ENCODE results near the gene TRIM72.

Gene TRIM72

GRCh38 chr16:31191697-31192428, 22.1 kb upstream of the TRIM72 start:
- Histone ChIP-seq H3K4me2 (ENCODE audit: low read depth, low read length, poor library complexity, severe bottlenecking) (no peak overlapping the region), H2AFZ (ENCODE audit: low read depth, low read length, severe bottlenecking) (no peak overlapping the region), H3K9me2 (replicated peaks; ENCODE audit: insufficient read depth, low read length) (no peaks in the 10 kb centered on the region), H3F3A (ENCODE audit: insufficient read depth) (peaks cover 71% of the 10 kb centered on the region), H3K9ac (ENCODE audit: low read length) (no peak overlapping the region), H3K4me3 (ENCODE audit: insufficient read depth, low read length, poor library complexity, severe bottlenecking) (no peak overlapping the region), H4K20me1 (ENCODE audit: low read depth, low read length) (peaks cover 54% of the 10 kb centered on the region), H3K9me3 (ENCODE audit: insufficient read depth, low read length) (no peaks in the 10 kb centered on the region), H3K36me3 (ENCODE audit: low read length) (peaks cover 72% of the 10 kb centered on the region), H3K27me3 (ENCODE audit: low read length) (no peaks in the 10 kb centered on the region), H3K79me2 (ENCODE audit: insufficient read depth, low read length) (peaks cover 29% of the 10 kb centered on the region), H3K27ac (ENCODE audit: low read depth, low read length) (no peak overlapping the region)
- TF ChIP-seq EZH2phosphoT487 (conservative IDR thresholded peaks at IDR 0.05; ENCODE audit: low read length) (no peak), CTCF (IDR thresholded peaks at IDR 0.05; ENCODE audit: insufficient read depth, low read length, poor library complexity, severe bottlenecking) (no peak)

GRCh38 chr16:31192856-31193642, 20.9 kb upstream of the TRIM72 start:
- H3K27me3 ChIP-seq (ENCODE audit: low read length): no peaks in the 10 kb centered on the region
- no peak overlapping the region for H2AFZ ChIP-seq (ENCODE audit: low read depth, low read length, severe bottlenecking)
- no peak overlapping the region for H3K4me2 ChIP-seq (ENCODE audit: low read depth, low read length, poor library complexity, severe bottlenecking)
- no peaks in the 10 kb centered on the region for H3K9me3 ChIP-seq (ENCODE audit: insufficient read depth, low read length)
- H3K9ac ChIP-seq (ENCODE audit: low read length): no peak overlapping the region
- peaks cover 79% of the 10 kb centered on the region for H3F3A ChIP-seq (ENCODE audit: insufficient read depth)
- TF ChIP-seq CTCF (IDR thresholded peaks at IDR 0.05; ENCODE audit: insufficient read depth, low read length, poor library complexity, severe bottlenecking) (no peak), EZH2phosphoT487 (conservative IDR thresholded peaks at IDR 0.05; ENCODE audit: low read length) (no peak)
- no peak overlapping the region for H3K27ac ChIP-seq (ENCODE audit: low read depth, low read length)
- H3K36me3 ChIP-seq (ENCODE audit: low read length): peaks cover 60% of the 10 kb centered on the region
- H3K79me2 ChIP-seq (ENCODE audit: insufficient read depth, low read length): peaks cover 17% of the 10 kb centered on the region
- peaks cover 45% of the 10 kb centered on the region; the same call in 1 of the 2 replicates for H4K20me1 ChIP-seq (ENCODE audit: low read depth, low read length)
- H3K9me2 ChIP-seq (replicated peaks; ENCODE audit: insufficient read depth, low read length): no peaks in the 10 kb centered on the region
- no peak overlapping the region for H3K4me3 ChIP-seq (ENCODE audit: insufficient read depth, low read length, poor library complexity, severe bottlenecking)

GRCh38 chr16:31193874-31194273, 20.0 kb upstream of the TRIM72 start:
- no peak overlapping the region for H3K4me3 ChIP-seq (ENCODE audit: insufficient read depth, low read length, poor library complexity, severe bottlenecking)
- no peak overlapping the region for H3K9ac ChIP-seq (ENCODE audit: low read length)
- no peaks in the 10 kb centered on the region for H3K9me3 ChIP-seq (ENCODE audit: insufficient read depth, low read length)
- no peak overlapping the region for H3K27ac ChIP-seq (ENCODE audit: low read depth, low read length)
- no peak overlapping the region for H3K4me2 ChIP-seq (ENCODE audit: low read depth, low read length, poor library complexity, severe bottlenecking)
- no peaks in the 10 kb centered on the region for H3K9me2 ChIP-seq (replicated peaks; ENCODE audit: insufficient read depth, low read length)
- peaks cover 9% of the 10 kb centered on the region for H3K79me2 ChIP-seq (ENCODE audit: insufficient read depth, low read length)
- no peaks in the 10 kb centered on the region for H3K27me3 ChIP-seq (ENCODE audit: low read length)
- TF ChIP-seq EZH2phosphoT487 (conservative IDR thresholded peaks at IDR 0.05; ENCODE audit: low read length) (no peak), CTCF (IDR thresholded peaks at IDR 0.05; ENCODE audit: insufficient read depth, low read length, poor library complexity, severe bottlenecking) (no peak)
- peaks cover 52% of the 10 kb centered on the region for H3K36me3 ChIP-seq (ENCODE audit: low read length)
- H3F3A ChIP-seq (ENCODE audit: insufficient read depth): peaks cover 79% of the 10 kb centered on the region
- peaks cover 37% of the 10 kb centered on the region; the same call in 1 of the 2 replicates for H4K20me1 ChIP-seq (ENCODE audit: low read depth, low read length)
- no peak overlapping the region for H2AFZ ChIP-seq (ENCODE audit: low read depth, low read length, severe bottlenecking)

Data from SU-DHL-6 (cell line).